ENCODE results near the gene DKK3. TPM values are rescaled to one million over a fixed set of nuclear protein-coding genes. Genes with fewer than 3 reads are reported as not detected.

Gene DKK3
- total RNA-seq, 1 experiment from 2014 or later, result 14.6 TPM

DNA sequence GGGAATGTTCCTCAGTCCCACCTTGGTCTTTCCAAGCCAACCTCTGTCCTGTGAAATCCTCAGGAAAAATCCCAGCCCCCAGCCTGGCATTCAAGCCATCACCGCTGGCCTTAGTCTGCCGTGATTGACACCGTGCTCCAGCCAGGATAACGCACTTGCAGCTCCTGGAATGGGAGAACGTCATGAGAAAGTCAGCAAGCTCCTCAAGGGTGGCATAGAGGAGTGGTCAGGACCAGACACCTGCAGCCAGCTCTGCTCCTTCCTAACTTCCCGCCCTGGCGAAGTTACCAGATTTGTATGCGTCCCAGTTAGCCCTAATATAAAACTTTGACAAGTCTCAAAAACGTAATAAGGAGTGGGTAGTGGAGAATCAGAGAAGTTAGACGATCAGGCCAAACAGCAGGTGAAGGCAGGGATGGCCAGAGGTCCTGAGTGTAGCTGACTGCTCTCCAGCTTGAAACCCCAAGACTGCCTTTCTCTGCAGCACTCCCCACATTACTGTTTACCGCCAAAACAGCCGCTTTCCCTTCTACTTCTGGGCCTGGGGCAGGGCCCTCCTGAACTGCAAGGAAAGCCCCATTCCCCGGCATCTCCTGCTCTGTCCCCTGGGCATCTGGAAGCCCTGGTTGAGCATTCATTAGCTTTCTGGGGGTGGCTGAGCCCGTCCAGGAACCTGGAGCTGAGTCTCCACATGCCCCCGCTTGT, 1.3 kb upstream of the DKK3 start:
- CTCF ChIA-PET, result no interaction called here
- no peaks in the 10 kb centered on the region for H3K9me3 Mint-ChIP-seq (ENCODE audit: low read depth, unreplicated experiment)
- H3K27me3 Mint-ChIP-seq (ENCODE audit: unreplicated experiment), result peaks cover 20% of the 10 kb centered on the region
- peak overlapping the region; percentile 67 for H3K4me3 Mint-ChIP-seq (ENCODE audit: low read depth, unreplicated experiment)
- TF ChIP-seq, protein P1, sequence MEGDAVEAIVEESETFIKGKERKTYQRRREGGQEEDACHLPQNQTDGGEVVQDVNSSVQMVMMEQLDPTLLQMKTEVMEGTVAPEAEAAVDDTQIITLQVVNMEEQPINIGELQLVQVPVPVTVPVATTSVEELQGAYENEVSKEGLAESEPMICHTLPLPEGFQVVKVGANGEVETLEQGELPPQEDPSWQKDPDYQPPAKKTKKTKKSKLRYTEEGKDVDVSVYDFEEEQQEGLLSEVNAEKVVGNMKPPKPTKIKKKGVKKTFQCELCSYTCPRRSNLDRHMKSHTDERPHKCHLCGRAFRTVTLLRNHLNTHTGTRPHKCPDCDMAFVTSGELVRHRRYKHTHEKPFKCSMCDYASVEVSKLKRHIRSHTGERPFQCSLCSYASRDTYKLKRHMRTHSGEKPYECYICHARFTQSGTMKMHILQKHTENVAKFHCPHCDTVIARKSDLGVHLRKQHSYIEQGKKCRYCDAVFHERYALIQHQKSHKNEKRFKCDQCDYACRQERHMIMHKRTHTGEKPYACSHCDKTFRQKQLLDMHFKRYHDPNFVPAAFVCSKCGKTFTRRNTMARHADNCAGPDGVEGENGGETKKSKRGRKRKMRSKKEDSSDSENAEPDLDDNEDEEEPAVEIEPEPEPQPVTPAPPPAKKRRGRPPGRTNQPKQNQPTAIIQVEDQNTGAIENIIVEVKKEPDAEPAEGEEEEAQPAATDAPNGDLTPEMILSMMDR (IDR thresholded peaks at IDR 0.05; ENCODE audit: unreplicated experiment), result no peak
- no peaks in the 10 kb centered on the region for H3K4me1 Mint-ChIP-seq (ENCODE audit: low read depth, unreplicated experiment)
- intact Hi-C loops (cut with micrococcal nuclease; ENCODE audit: unreplicated experiment), result no loop called here
- no peak for DNase-seq
- BruUV-seq (replicated peaks), result no TSS peak
- no peak overlapping the region for H3K27ac Mint-ChIP-seq (ENCODE audit: unreplicated experiment)
- peaks cover 7% of the 10 kb centered on the region for H3K36me3 Mint-ChIP-seq (ENCODE audit: insufficient read depth, unreplicated experiment)

DNA sequence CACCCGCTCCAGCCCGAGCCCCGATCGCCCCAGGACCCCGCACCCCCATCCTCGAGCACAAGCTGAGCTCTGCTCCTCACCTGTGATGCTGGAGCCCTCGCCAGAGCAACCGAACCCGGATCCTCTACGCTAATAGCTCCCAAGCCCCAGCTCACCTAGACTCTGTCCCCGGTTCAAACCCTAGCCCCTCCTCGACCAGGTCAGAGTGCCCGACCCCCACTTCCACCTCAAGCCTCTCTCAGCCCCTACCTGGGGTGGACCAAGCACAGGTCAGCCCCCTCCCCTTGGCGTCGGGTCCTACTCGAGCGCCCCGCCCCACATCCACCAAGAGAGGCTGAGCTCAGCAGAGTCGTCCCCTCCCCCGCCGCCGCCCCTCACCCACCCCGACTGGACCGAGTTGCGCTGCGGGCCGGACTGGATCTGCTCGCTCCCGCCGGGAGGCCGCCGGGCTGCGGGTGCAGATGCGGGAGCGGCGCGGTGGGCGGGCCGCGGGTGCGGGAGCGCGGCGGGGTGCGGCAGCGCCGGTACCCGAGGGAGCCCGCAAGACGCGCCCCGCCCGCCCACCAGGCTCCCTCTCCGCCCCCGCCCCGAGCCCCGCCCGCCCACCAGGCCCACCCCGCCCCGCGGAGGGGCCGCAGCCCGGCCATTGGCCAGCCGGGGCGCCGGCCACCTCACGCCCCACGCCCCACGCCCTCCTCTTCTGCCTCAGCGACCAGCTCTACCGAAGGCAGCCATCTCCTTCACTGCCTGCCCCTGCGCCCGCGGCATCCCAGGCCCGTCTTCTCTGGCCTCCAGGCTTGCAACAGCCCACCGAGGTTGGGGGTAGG, 577 bp upstream of the DKK3 start:
- H3K36me3 Mint-ChIP-seq (ENCODE audit: insufficient read depth, unreplicated experiment), result peaks cover 7% of the 10 kb centered on the region
- intact Hi-C loops (cut with micrococcal nuclease; ENCODE audit: unreplicated experiment), result no loop called here
- peaks cover 20% of the 10 kb centered on the region for H3K27me3 Mint-ChIP-seq (ENCODE audit: unreplicated experiment)
- CTCF ChIA-PET, result no interaction called here
- H3K27ac Mint-ChIP-seq (ENCODE audit: unreplicated experiment), result no peak overlapping the region
- peak; percentile 59 for DNase-seq
- no peaks in the 10 kb centered on the region for H3K4me1 Mint-ChIP-seq (ENCODE audit: low read depth, unreplicated experiment)
- TF ChIP-seq, protein P1 (IDR thresholded peaks at IDR 0.05; ENCODE audit: unreplicated experiment), result no peak
- no peaks in the 10 kb centered on the region for H3K9me3 Mint-ChIP-seq (ENCODE audit: low read depth, unreplicated experiment)
- H3K4me3 Mint-ChIP-seq (ENCODE audit: low read depth, unreplicated experiment), result peak overlapping the region; percentile 67
- BruUV-seq (replicated peaks), result no TSS peak

DNA sequence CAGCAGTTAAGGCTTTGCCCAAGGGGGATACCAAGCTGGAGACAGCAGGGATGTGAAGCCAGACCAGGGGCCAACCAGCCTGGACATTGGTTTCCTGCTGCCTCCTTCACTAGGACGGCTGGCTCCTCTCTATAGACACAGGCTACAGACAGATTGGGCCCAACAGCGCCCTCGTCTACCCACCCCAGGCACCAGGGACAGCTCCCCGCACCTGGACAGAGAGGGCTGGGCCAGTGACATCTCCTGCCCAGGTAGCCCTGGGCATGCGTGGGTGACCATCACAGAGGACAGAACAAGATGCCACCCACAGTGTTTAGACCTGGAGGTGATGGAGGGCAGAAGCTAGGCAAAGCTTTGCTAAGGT, 1.2 kb downstream of the DKK3 start:
- TF ChIP-seq, protein P1 (IDR thresholded peaks at IDR 0.05; ENCODE audit: unreplicated experiment), result no peak
- Mint-ChIP-seq H3K36me3 (ENCODE audit: insufficient read depth, unreplicated experiment) (peaks cover 7% of the 10 kb centered on the region), H3K27ac (ENCODE audit: unreplicated experiment) (no peak overlapping the region), H3K4me1 (ENCODE audit: low read depth, unreplicated experiment) (no peaks in the 10 kb centered on the region), H3K9me3 (ENCODE audit: low read depth, unreplicated experiment) (no peaks in the 10 kb centered on the region), H3K27me3 (ENCODE audit: unreplicated experiment) (peaks cover 20% of the 10 kb centered on the region), H3K4me3 (ENCODE audit: low read depth, unreplicated experiment) (no peak overlapping the region)
- no TSS peak for BruUV-seq (replicated peaks)
- intact Hi-C loops (cut with micrococcal nuclease; ENCODE audit: unreplicated experiment), result no loop called here
- no peak for DNase-seq
- CTCF ChIA-PET, result no interaction called here

DNA sequence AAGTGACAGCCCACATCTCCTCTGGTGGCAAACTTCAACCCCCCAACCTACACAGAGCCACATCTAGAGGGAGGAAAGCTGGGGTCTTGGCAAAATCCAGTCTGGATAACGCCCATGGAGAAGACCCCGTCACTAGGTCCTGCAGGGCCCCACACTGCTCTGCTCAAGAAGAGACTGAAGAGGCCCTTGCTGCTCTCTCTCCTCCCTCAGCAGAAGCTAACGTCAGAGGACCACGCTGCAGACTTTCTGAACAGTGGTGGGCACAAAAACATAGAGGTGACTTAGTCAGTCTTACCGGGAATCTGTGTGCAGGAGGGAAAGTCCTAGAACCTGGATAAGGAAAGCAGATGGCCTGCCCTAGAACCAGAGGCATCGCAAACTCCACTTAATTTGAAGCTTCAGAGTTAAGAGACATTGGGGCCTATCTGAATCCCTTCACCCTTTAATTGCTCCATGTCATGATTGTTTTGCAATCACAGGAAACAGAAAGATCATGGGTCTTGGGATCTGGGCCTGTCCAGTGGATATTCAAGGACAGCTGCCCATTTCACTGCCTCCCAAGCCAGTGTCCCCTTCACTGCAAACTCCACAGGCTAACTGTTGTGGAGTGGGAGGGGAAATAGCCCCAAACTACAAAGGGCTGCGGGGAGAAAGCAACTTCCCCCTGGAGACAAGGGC, 1.7 kb downstream of the DKK3 start:
- Mint-ChIP-seq H3K9me3 (ENCODE audit: low read depth, unreplicated experiment) (no peaks in the 10 kb centered on the region), H3K27me3 (ENCODE audit: unreplicated experiment) (peaks cover 20% of the 10 kb centered on the region), H3K4me1 (ENCODE audit: low read depth, unreplicated experiment) (peaks cover under 1% of the 10 kb centered on the region), H3K36me3 (ENCODE audit: insufficient read depth, unreplicated experiment) (peaks cover 7% of the 10 kb centered on the region), H3K27ac (ENCODE audit: unreplicated experiment) (no peak overlapping the region), H3K4me3 (ENCODE audit: low read depth, unreplicated experiment) (no peak overlapping the region)
- DNase-seq, result no peak
- TF ChIP-seq, protein P1 (IDR thresholded peaks at IDR 0.05; ENCODE audit: unreplicated experiment), result no peak
- CTCF ChIA-PET, result no interaction called here
- intact Hi-C loops (cut with micrococcal nuclease; ENCODE audit: unreplicated experiment), result no loop called here
- BruUV-seq (replicated peaks), result no TSS peak

All from Calu3 (cell line).